Activated T-helper 1 cell treated with anti-CD3 and anti-CD28 coated beads, Interleukin-2, amount 50 U/mL, for 16 hours (primary cell): Measurements from ENCODE around the gene PLB1.
A peak's percentile ranks its signal among the peaks of the same experiment; 100 is the strongest.

Experiments
- DNase-seq, 2 donors: peaks; one replicate each; pipeline ENCODE4 v3.0.0-alpha.2; 2020; ENCODE audit warnings: low read depth in 1 of 2, low spot score in 1 of 2

Gene PLB1

GRCh38 chr2:28607730-28608499 is 112.1 kb downstream of the PLB1 start:
- DNase-seq: no peak

GRCh38 chr2:28608500-28609424 is 112.9 kb downstream of the PLB1 start:
- DNase-seq: no peak

- DNase-seq: no peak
These were observed 114.8 kb downstream of the PLB1 start for GRCh38 chr2:28610583-28611201.

- DNase-seq: no peak
These were observed 116.4 kb downstream of the PLB1 start for GRCh38 chr2:28612131-28612812.

GRCh38 chr2:28613186-28613585 is 117.3 kb downstream of the PLB1 start:
- DNase-seq: no peak

GRCh38 chr2:28613633-28614501 is 118.0 kb downstream of the PLB1 start:
- no peak for DNase-seq

- no peak for DNase-seq
These were observed 119.8 kb downstream of the PLB1 start for GRCh38 chr2:28615706-28616105.

GRCh38 chr2:28616396-28616999 is 120.6 kb downstream of the PLB1 start:
- no peak for DNase-seq

GRCh38 chr2:28617502-28618184 is 121.8 kb downstream of the PLB1 start:
- no peak for DNase-seq

GRCh38 chr2:28618221-28619141 is 122.6 kb downstream of the PLB1 start:
- no peak for DNase-seq

GRCh38 chr2:28619213-28620196 is 123.6 kb downstream of the PLB1 start:
- no peak for DNase-seq

GRCh38 chr2:28620291-28620793 is 124.5 kb downstream of the PLB1 start:
- DNase-seq: no peak

- no peak for DNase-seq
These were observed 124.9 kb downstream of the PLB1 start for GRCh38 chr2:28620801-28621171.

- DNase-seq: peak; percentile 25 to 58
These were observed 125.6 kb downstream of the PLB1 start for GRCh38 chr2:28621172-28622100.

- no peak for DNase-seq
These were observed 126.2 kb downstream of the PLB1 start for GRCh38 chr2:28622101-28622499.
